HFF-Myc (cell line): ENCODE measurements around the gene SLC6A7.

Source experiments
- DNase-seq: peaks from one replicate; pipeline ENCODE4 v3.0.0-alpha.2; 2011; ENCODE audit warnings: low read depth; ENCODE audit errors: extremely low read depth
- H3K4me3 ChIP-seq: replicated peaks from 2 replicates; pipeline ENCODE4 v1.5.1; 2011; ENCODE audit warnings: low read depth, mild to moderate bottlenecking, control low read depth, low read length
- CTCF ChIP-seq: IDR thresholded peaks from 2 replicates; pipeline ENCODE4 v1.5.1; 2012; ENCODE audit warnings: mild to moderate bottlenecking, low read depth, low read length, control low read depth; ENCODE audit errors: missing control alignments

Gene SLC6A7

GRCh38 chr5:150196986-150197385 lies 7.1 kb downstream of the SLC6A7 start:
- no peak for DNase-seq
- TF ChIP-seq CTCF, result no peak
- no peak overlapping the region for H3K4me3 ChIP-seq

- TF ChIP-seq CTCF, result no peak
- DNase-seq, result no peak
- no peak overlapping the region for H3K4me3 ChIP-seq
Observed at GRCh38 chr5:150197476-150197875, 7.6 kb downstream of the SLC6A7 start.

- TF ChIP-seq CTCF, result no peak
- no peak for DNase-seq
- H3K4me3 ChIP-seq, result no peak overlapping the region
Observed at GRCh38 chr5:150202501-150202900, 12.6 kb downstream of the SLC6A7 start.

- H3K4me3 ChIP-seq, result no peak overlapping the region
- no peak for TF ChIP-seq CTCF
- no peak for DNase-seq
Observed at GRCh38 chr5:150203832-150204589, 14.1 kb downstream of the SLC6A7 start.

GRCh38 chr5:150204590-150204960 lies 14.7 kb downstream of the SLC6A7 start:
- DNase-seq, result no peak
- TF ChIP-seq CTCF, result no peak
- H3K4me3 ChIP-seq, result no peak overlapping the region

GRCh38 chr5:150206098-150206778 lies 16.4 kb downstream of the SLC6A7 start:
- TF ChIP-seq CTCF, result no peak
- no peak overlapping the region for H3K4me3 ChIP-seq
- no peak for DNase-seq
